Upper lobe of left lung (tissue), 4 donors: ENCODE measurements around the gene NTSR1.

ENCODE experiments used
- EP300 ChIP-seq, 4 donors: sonication (generic); formaldehyde crosslinking; IDR thresholded peaks; one replicate each; pipeline ENCODE4 v1.5.1; 2017; ENCODE audit warnings: antibody characterized with exemption in 4 of 4, control low read depth in 2 of 4
- POLR2A ChIP-seq, 4 donors: fragments of 450-650 bp; IDR thresholded peaks; one replicate each; pipeline ENCODE4 v1.5.1; 2016 to 2017; ENCODE audit warnings: antibody characterized with exemption in 4 of 4, mild to moderate bottlenecking in 2 of 4
- TF ChIP-seq, protein P1 (sequence below), 6 experiments: fragments of 450-650 bp in 4 of 6; fragments of 200-600 bp in 2 of 6; sonication (generic) in 2 of 6; IDR thresholded peaks; one replicate each; pipeline ENCODE4 v1.5.1; 2016 to 2019; ENCODE audit warnings: antibody characterized with exemption in 6 of 6

DNA sequence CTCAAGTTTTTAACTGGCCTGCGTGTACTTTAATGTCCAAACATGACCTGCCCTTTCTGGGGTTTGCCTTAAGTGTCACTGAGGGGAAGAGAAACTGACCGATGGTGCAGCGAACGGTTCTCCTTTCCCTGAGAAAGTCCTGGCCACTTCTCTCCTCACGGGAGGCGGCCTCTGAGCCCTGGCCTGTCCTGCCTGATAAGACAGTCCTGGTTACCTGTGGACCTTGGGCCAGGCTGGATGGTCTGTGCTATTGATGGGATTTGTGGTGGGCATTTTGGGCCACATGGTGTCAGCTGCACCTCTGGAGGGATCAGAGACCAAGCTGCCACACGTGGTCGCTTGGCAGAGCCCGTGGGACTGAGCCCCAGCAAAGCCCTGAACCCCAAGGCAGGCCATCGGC lies 11.6 kb upstream of the NTSR1 start:
- TF ChIP-seq, protein P1, sequence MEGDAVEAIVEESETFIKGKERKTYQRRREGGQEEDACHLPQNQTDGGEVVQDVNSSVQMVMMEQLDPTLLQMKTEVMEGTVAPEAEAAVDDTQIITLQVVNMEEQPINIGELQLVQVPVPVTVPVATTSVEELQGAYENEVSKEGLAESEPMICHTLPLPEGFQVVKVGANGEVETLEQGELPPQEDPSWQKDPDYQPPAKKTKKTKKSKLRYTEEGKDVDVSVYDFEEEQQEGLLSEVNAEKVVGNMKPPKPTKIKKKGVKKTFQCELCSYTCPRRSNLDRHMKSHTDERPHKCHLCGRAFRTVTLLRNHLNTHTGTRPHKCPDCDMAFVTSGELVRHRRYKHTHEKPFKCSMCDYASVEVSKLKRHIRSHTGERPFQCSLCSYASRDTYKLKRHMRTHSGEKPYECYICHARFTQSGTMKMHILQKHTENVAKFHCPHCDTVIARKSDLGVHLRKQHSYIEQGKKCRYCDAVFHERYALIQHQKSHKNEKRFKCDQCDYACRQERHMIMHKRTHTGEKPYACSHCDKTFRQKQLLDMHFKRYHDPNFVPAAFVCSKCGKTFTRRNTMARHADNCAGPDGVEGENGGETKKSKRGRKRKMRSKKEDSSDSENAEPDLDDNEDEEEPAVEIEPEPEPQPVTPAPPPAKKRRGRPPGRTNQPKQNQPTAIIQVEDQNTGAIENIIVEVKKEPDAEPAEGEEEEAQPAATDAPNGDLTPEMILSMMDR (IDR thresholded peaks at IDR 0.05), result no peak
- TF ChIP-seq POLR2A (IDR thresholded peaks at IDR 0.05) (no peak), EP300 (IDR thresholded peaks at IDR 0.05) (no peak)
